Heart left ventricle (tissue), 16 donors: ENCODE results near the gene CRIP2. TPM values are rescaled to one million over a fixed set of nuclear protein-coding genes. Genes with fewer than 3 reads are reported as not detected.

Experiments
- ATAC-seq, 4 donors: fragments of 200-7000 bp; cut with Tn5 transposase; one replicate each; pipeline ENCODE4 v1.9.1; 2020 to 2022; ENCODE audit warnings: moderate library complexity in 4 of 4, mild to moderate bottlenecking in 3 of 4, moderate number of reproducible peaks in 1 of 4
- DNase-seq, 5 donors: peaks; one replicate each; pipeline ENCODE4 v3.0.0-alpha.2; 2020
- H3K27ac ChIP-seq, 12 donors: fragments of 200-600 bp; sonication (generic) in 4 of 12; one replicate each; pipeline versions ENCODE4 v1.5.0 to v1.8.0; 2016 to 2022; ENCODE audit warnings: mild to moderate bottlenecking in 2 of 12
- H3K27me3 ChIP-seq, 9 donors: fragments of 200-600 bp; sonication (generic) in 2 of 9; one replicate each; pipeline versions ENCODE4 v1.5.1 to v1.8.0; 2016 to 2022; ENCODE audit warnings: mild to moderate bottlenecking in 3 of 9
- H3K36me3 ChIP-seq, 9 donors: fragments of 200-600 bp; sonication (generic) in 2 of 9; one replicate each; pipeline versions ENCODE4 v1.5.0 to v1.8.0; 2018 to 2022; ENCODE audit warnings: mild to moderate bottlenecking in 2 of 9
- H3K4me1 ChIP-seq, 12 donors: fragments of 200-600 bp; sonication (generic) in 4 of 12; one replicate each; pipeline versions ENCODE4 v1.5.0 to v1.8.0; 2016 to 2022; ENCODE audit warnings: mild to moderate bottlenecking in 3 of 12
- H3K4me3 ChIP-seq, 12 donors: fragments of 200-600 bp; sonication (generic) in 4 of 12; one replicate each; pipeline versions ENCODE4 v1.5.0 to v1.8.0; 2017 to 2022; ENCODE audit warnings: mild to moderate bottlenecking in 9 of 12, moderate library complexity in 4 of 12
- H3K9me3 ChIP-seq, 12 donors: fragments of 200-600 bp; sonication (generic) in 4 of 12; one replicate each; pipeline versions ENCODE4 v1.5.0 to v1.8.0; 2016 to 2022; ENCODE audit warnings: mild to moderate bottlenecking in 1 of 12
- CTCF ChIP-seq, 12 donors: fragments of 200-600 bp; sonication (generic) in 4 of 12; IDR thresholded peaks; one replicate each; pipeline versions ENCODE4 v1.5.0 to v1.8.0; 2018 to 2022; ENCODE audit warnings: antibody characterized with exemption in 12 of 12, mild to moderate bottlenecking in 5 of 12
- POLR2A ChIP-seq, 2 donors: fragments of 450-650 bp; IDR thresholded peaks; one replicate each; pipeline ENCODE4 v1.6.1; 2017; ENCODE audit warnings: antibody characterized with exemption in 2 of 2, mild to moderate bottlenecking in 2 of 2, moderate library complexity in 2 of 2
- WGBS, 4 donors: extraction: QIAGEN DNeasy Blood & Tissue Kit in 2 of 4; methylation state at CpG; one replicate each; pipeline versions ENCODE4 v1.1.5 to v1.1.7; 2013 to 2018; 5-methylcytosine and 5-hydroxymethylcytosine counted together
- intact Hi-C, 10 donors: fragments of 100-400 bp; cut with DNase I; formaldehyde crosslinking; loops; one replicate each; pipeline versions ENCODE4 v1.11.1 to v1.14.2; 2022
- polyA plus RNA-seq, 2 donors: library from polyadenylated mRNA; stranded (reverse); fragments of 200-250 nt; gene quantifications; one replicate each; pipeline ENCODE4 v1.2.3, GENCODE V29; 2013
- total RNA-seq, 9 donors: library from RNA; depleted of rRNA in 2 of 9; stranded (reverse); fragments of >200 nt in 2 of 9; fragmentation: NEBNext Ultra II Directional in 3 of 9; extraction: Animal tissue kit (Norgen Biotek cat#: 25700) in 3 of 9; gene quantifications; one replicate each; pipeline versions ENCODE4 v1.1.0 to v1.2.4, GENCODE V29; 2016 to 2023
- donor health status: ischemic (EF 13 %, LVEDD 7.1; RV severe dilation, severe dysfunction).
- donor health status: healthy with polysubstance abuse.
- donor health status: DM: no; HTN: yes; CAD: no.
- donor health status: DM: no; HTN: no; CAD: no.
- donor health status: ischemic (EF 25% LVEDD 6.9; RV normal size, moderate dysfunction).
- donor health status: ischemic (EF 25% LVEDD 5.7; RV mildly dilated, moderate dysfunction).
- donor health status: healthy.
- donor health status: DM: yes; HTN: yes; CAD: no.
- donor health status: ischemic (EF 35%, LVEDD 5.7; RV mildly dilated, moderate dysfunction).
- donor health status: nonischemic (EF 11% LVEDD 7.7; RV severe dilation, severe dysfunction).
- donor health status: DM: yes; HTN: yes; CAD: no.
- donor health status: PGD.
- donor health status: ischemic (EF 29% LVEDD 5.4; RV normal size, mild dysfunction).
- donor health status: nonischemic (EF 23%, LVEDD 6.1; RV moderate dilation, normal function).

The CRIP2 gene
- total and polyA plus RNA-seq, 11 donors, result 695 to 1,715 (median 851) TPM

- DNase-seq, result no peak
- Histone ChIP-seq H3K4me1 (peaks cover 0 to 84% (median 70%) of the 10 kb centered on the region in 12 donors), H3K27ac (peak overlapping the region; percentile 87 to 100 (median 97)), H3K9me3 (no peaks in the 10 kb centered on the region), H3K4me3 (peak overlapping the region in 8 of 12 donors; percentile 1 to 33 (median 16)), H3K27me3 (peaks cover 0 to 15% (median 0%) of the 10 kb centered on the region in 9 donors), H3K36me3 (peaks cover 0 to 22% (median 3%) of the 10 kb centered on the region in 9 donors)
- TF ChIP-seq POLR2A (IDR thresholded peaks at IDR 0.05), result no peak
- no peak for TF ChIP-seq CTCF (IDR thresholded peaks at IDR 0.05)
- 55 to 66% (median 59%) methylated on average over 25 to 34 of the region's 34 CpGs for WGBS, 4 donors
- ATAC-seq, result no peak
- intact Hi-C loops, result no loop called here
Measured at GRCh38 chr14:105470350-105471296, 4.0 kb upstream of the CRIP2 start.

- H3K27me3 ChIP-seq, result peaks cover 0 to 22% (median 0%) of the 10 kb centered on the region in 9 donors
- peak overlapping the region; percentile 87 to 100 (median 97) for H3K27ac ChIP-seq
- WGBS, 4 donors, result 26 to 44% (median 39%) methylated on average over 5 to 19 of the region's 19 CpGs
- peak overlapping the region in 8 of 12 donors; percentile 1 to 33 (median 16) for H3K4me3 ChIP-seq
- intact Hi-C loops, result no loop called here
- peaks cover 0 to 22% (median 3%) of the 10 kb centered on the region in 9 donors for H3K36me3 ChIP-seq
- DNase-seq, result peak in 4 of 5 donors; percentile 82 to 91 (median 86)
- TF ChIP-seq CTCF (IDR thresholded peaks at IDR 0.05), result peak in 10 of 12 donors; percentile 19 to 50 (median 38)
- no peak for TF ChIP-seq POLR2A (IDR thresholded peaks at IDR 0.05)
- peak; percentile 9 to 35 (median 22) for ATAC-seq
- H3K9me3 ChIP-seq, result no peaks in the 10 kb centered on the region
- peaks cover 0 to 81% (median 70%) of the 10 kb centered on the region in 12 donors for H3K4me1 ChIP-seq
Measured at GRCh38 chr14:105471297-105471821, 3.3 kb upstream of the CRIP2 start.

- Histone ChIP-seq H3K4me1 (peaks cover 0 to 83% (median 69%) of the 10 kb centered on the region in 12 donors), H3K27ac (peak overlapping the region; percentile 87 to 100 (median 97)), H3K4me3 (peak overlapping the region in 1 of 12 donors; percentile 15), H3K9me3 (no peaks in the 10 kb centered on the region), H3K27me3 (peaks cover 0 to 26% (median 0%) of the 10 kb centered on the region in 9 donors), H3K36me3 (peaks cover 0 to 17% (median 3%) of the 10 kb centered on the region in 9 donors)
- WGBS, 4 donors, result 45 to 70% (median 52%) methylated on average over 2 to 8 of the region's 8 CpGs
- intact Hi-C loops, result no loop called here
- no peak for TF ChIP-seq CTCF (IDR thresholded peaks at IDR 0.05)
- TF ChIP-seq POLR2A (IDR thresholded peaks at IDR 0.05), result no peak
- ATAC-seq (peak; percentile 11 to 35 (median 22)), DNase-seq (peak in 4 of 5 donors; percentile 67 to 85 (median 74))
Measured at GRCh38 chr14:105471823-105472485, 2.7 kb upstream of the CRIP2 start.
